Adrenal gland (tissue), 5 donors: ENCODE measurements around the gene FAT1.

Experiments used
- POLR2A ChIP-seq, 2 donors: fragments of 450-650 bp; IDR thresholded peaks; one replicate each; pipeline ENCODE4 v1.6.1; 2017; ENCODE audit warnings: antibody characterized with exemption in 2 of 2, mild to moderate bottlenecking in 2 of 2, moderate library complexity in 1 of 2
- TF ChIP-seq, protein P1 (sequence below), 6 experiments: fragments of 450-650 bp in 4 of 6; fragments of 200-600 bp in 2 of 6; sonication (generic) in 1 of 6; IDR thresholded peaks; 1 replicate in 5 of 6; 2 replicates in 1 of 6; pipeline versions ENCODE4 v1.5.1 to v1.8.0; 2016 to 2021; ENCODE audit warnings: antibody characterized with exemption in 6 of 6, mild to moderate bottlenecking in 2 of 6, moderate library complexity in 1 of 6
- donor health status: DM: no; HTN: no; CAD: no.

DNA sequence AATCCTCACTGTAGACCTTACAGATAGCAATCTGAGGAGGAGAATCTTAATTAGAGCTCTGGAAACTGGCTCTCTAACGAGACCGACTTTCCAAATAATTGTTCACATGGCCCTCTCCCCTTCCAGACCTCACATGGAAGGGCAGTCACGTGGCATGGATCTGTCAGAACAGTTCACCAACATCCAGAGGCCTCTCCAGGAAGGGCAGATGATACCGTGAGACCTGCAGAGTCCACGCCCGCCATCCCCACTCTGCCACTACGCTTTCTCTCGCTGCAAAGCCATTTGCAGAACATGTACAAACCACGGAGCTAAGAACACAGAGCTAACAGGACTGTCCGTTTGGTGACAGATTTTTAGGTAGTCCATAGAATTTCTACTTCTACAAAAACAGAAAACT is 20.7 kb downstream of the FAT1 start:
- TF ChIP-seq, protein P1, sequence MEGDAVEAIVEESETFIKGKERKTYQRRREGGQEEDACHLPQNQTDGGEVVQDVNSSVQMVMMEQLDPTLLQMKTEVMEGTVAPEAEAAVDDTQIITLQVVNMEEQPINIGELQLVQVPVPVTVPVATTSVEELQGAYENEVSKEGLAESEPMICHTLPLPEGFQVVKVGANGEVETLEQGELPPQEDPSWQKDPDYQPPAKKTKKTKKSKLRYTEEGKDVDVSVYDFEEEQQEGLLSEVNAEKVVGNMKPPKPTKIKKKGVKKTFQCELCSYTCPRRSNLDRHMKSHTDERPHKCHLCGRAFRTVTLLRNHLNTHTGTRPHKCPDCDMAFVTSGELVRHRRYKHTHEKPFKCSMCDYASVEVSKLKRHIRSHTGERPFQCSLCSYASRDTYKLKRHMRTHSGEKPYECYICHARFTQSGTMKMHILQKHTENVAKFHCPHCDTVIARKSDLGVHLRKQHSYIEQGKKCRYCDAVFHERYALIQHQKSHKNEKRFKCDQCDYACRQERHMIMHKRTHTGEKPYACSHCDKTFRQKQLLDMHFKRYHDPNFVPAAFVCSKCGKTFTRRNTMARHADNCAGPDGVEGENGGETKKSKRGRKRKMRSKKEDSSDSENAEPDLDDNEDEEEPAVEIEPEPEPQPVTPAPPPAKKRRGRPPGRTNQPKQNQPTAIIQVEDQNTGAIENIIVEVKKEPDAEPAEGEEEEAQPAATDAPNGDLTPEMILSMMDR (IDR thresholded peaks at IDR 0.05): no peak
- no peak for TF ChIP-seq POLR2A (IDR thresholded peaks at IDR 0.05)
